Mucosa of descending colon (tissue), 3 donors: ENCODE results near the gene FGB. TPM values are rescaled to one million over a fixed set of nuclear protein-coding genes. Genes with fewer than 3 reads are reported as not detected.

Experiments
- ATAC-seq: fragments of 200-7000 bp; cut with Tn5 transposase; one replicate; pipeline ENCODE4 v1.9.1; 2020; ENCODE audit warnings: mild to moderate bottlenecking, moderate library complexity
- DNase-seq, 3 donors: peaks; one replicate each; pipeline ENCODE4 v3.0.0-alpha.2; 2020
- H3K36me3 ChIP-seq: fragments of 200-600 bp; one replicate; pipeline ENCODE4 v1.8.0; 2021; ENCODE audit warnings: low read depth, mild to moderate bottlenecking
- H3K4me1 ChIP-seq: fragments of 200-600 bp; one replicate; pipeline ENCODE4 v1.8.0; 2021; ENCODE audit warnings: low read depth, mild to moderate bottlenecking
- H3K4me3 ChIP-seq: fragments of 200-600 bp; one replicate; pipeline ENCODE4 v1.8.0; 2021; ENCODE audit warnings: mild to moderate bottlenecking
- H3K9me3 ChIP-seq: fragments of 200-600 bp; one replicate; pipeline ENCODE4 v1.8.0; 2021; ENCODE audit warnings: mild to moderate bottlenecking
- intact Hi-C, 2 donors: fragments of 100-400 bp; cut with DNase I in 1 of 2; cut with micrococcal nuclease in 1 of 2; formaldehyde crosslinking; loops; one replicate each; pipeline versions ENCODE4 v1.11.0 to v1.11.1; 2022; cut with DNase I, micrococcal nuclease
- total RNA-seq, 3 donors: library from RNA; stranded (reverse); fragmentation: NEBNext Ultra II Directional in 2 of 3; extraction: Animal tissue kit (Norgen Biotek cat#: 25700) in 2 of 3; gene quantifications; one replicate each; pipeline versions ENCODE4 v1.2.1 to v1.2.4, GENCODE V29; 2021 to 2023
- TF ChIP-seq, protein P1 (sequence below): fragments of 200-600 bp; IDR thresholded peaks from one replicate; pipeline ENCODE4 v1.8.0; 2022; ENCODE audit warnings: antibody characterized with exemption, mild to moderate bottlenecking
- donor health status: DM: no; HTN: no; CAD: no; lungs with moderate emphysema.
- donor health status: DM: no; HTN: no; CAD: no.
- donor health status: DM: no; HTN: yes; CAD: no.

FGB gene
- total RNA-seq, 3 donors from 2014 or later: 0.63 to 1.0 TPM; not detected in 1

- Histone ChIP-seq H3K9me3 (no peaks in the 10 kb centered on the region), H3K4me1 (no peaks in the 10 kb centered on the region), H3K36me3 (no peaks in the 10 kb centered on the region), H3K4me3 (no peak overlapping the region)
- no peak for ATAC-seq
- no peak for DNase-seq
- intact Hi-C loops: no loop called here
- TF ChIP-seq, protein P1, sequence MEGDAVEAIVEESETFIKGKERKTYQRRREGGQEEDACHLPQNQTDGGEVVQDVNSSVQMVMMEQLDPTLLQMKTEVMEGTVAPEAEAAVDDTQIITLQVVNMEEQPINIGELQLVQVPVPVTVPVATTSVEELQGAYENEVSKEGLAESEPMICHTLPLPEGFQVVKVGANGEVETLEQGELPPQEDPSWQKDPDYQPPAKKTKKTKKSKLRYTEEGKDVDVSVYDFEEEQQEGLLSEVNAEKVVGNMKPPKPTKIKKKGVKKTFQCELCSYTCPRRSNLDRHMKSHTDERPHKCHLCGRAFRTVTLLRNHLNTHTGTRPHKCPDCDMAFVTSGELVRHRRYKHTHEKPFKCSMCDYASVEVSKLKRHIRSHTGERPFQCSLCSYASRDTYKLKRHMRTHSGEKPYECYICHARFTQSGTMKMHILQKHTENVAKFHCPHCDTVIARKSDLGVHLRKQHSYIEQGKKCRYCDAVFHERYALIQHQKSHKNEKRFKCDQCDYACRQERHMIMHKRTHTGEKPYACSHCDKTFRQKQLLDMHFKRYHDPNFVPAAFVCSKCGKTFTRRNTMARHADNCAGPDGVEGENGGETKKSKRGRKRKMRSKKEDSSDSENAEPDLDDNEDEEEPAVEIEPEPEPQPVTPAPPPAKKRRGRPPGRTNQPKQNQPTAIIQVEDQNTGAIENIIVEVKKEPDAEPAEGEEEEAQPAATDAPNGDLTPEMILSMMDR: no peak
Measured at GRCh38 chr4:154597798-154598774, 35.3 kb downstream of the FGB start.

DNA sequence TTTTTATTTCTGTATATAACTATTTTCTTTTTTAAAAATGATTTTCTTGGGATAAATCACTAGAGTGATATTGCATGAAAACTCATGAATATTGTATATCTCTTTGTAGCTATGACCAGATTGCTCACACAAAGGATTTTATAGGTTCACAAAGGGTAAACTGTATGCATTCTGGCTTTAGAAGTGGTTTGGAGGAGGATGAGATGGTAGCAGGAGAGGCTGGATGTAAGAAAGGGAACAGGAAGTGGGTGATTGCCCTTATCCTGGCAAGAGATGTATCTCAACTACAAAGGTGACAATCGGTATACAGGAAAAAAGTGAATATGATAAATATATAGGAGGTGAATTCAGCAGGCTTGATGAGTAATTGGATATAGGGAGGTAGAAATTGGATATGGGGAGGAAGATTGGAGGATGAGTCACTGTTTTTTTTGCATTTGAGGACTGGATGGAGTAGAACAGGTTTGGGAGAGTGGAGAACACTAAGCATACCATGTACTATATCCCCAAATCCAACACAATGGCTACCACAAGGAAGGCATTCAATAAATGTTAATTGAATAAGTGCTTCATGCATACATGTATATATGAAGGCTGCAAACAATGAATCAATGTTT lies 39.7 kb downstream of the FGB start:
- TF ChIP-seq, protein P1: no peak
- Histone ChIP-seq H3K9me3 (no peaks in the 10 kb centered on the region), H3K36me3 (no peaks in the 10 kb centered on the region), H3K4me3 (no peak overlapping the region), H3K4me1 (no peaks in the 10 kb centered on the region)
- no peak for DNase-seq
- intact Hi-C loops: no loop called here
- no peak for ATAC-seq

DNA sequence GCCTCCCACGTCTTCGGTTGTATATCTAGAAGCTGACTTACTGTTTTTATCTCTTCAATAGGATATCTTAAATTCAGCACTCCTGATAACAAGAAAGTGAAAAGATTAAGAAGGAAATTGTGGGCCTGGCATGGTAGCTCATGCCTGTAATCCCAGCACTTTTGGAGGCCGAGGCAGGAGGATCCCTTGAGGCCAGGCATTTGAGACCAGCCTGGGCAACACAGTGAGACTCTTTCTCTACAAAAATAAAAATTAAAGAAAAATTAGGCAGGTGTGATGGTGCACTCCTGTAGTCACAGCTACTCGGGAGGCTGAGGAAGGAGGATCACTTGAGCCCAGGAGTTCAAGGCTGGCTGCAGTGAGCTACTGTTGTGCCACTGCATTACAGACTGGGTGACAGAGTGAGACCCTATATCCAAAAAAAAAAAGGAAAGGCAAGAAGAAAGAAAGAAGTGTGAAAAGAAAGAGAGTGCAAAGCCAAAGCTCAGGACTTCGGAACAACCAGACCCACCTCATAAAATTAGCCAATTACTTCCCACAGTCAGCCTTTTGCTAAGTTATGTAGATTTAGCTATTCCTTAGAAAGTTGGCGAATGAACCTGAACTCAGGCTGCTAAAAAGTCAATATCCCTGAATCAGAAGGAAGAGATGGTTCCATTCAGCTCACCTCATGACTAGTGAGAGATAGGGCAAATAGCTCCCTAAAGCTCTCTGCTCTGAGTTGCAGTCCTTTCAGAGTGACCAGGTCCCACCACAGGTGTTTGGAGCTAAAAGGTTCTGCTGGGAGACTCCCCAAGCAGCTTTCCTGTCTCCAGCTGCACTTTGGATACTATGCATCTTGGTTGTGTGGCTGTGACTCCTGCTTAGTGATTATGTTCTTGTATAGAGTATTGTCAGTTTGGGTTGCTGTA lies 40.5 kb downstream of the FGB start:
- Histone ChIP-seq H3K4me1 (no peaks in the 10 kb centered on the region), H3K36me3 (no peaks in the 10 kb centered on the region), H3K4me3 (no peak overlapping the region), H3K9me3 (no peaks in the 10 kb centered on the region)
- no peak for ATAC-seq
- TF ChIP-seq, protein P1: no peak
- intact Hi-C loops: no loop called here
- DNase-seq: no peak

DNA sequence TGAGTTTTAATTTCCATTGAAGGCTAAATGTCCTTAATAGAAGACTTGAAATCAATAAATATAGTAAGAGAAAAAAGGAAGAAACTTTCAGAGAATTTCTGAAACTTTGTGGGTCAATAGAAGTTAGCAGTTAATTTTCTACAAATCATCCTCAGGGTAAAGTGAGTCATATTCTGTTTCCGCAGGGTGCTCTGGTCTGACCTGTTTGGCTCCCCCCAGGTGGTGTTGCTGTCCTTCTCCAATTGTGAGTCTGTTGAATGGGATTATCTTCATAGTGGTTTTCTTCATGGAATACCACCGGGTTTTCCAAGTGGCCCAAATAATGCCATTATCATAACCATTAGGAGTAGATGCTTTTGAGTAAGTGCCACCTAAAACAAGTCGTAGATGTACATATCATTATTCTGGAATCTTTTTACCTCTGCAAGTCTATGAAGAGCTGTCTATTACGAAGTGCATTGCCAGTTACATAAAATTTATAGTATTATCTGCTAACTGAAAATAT lies 41.9 kb downstream of the FGB start:
- no peak for DNase-seq
- intact Hi-C loops: no loop called here
- no peak for ATAC-seq

More for the DNA sequence above, 41.9 kb downstream of the FGB start:
- no peaks in the 10 kb centered on the region for H3K36me3 ChIP-seq
- no peaks in the 10 kb centered on the region for H3K9me3 ChIP-seq
- no peak overlapping the region for H3K4me3 ChIP-seq
- H3K4me1 ChIP-seq: no peaks in the 10 kb centered on the region
- TF ChIP-seq, protein P1: no peak
